GM19463 (cell line): ENCODE measurements around the gene SLC25A45.

Experiments
- ATAC-seq: cut with Tn5 transposase; IDR thresholded peaks from one replicate; pipeline ENCODE4 v1.9.1; 2021; ENCODE audit warnings: mild to moderate bottlenecking, moderate library complexity; ENCODE audit not compliant: unreplicated experiment

Gene SLC25A45

DNA sequence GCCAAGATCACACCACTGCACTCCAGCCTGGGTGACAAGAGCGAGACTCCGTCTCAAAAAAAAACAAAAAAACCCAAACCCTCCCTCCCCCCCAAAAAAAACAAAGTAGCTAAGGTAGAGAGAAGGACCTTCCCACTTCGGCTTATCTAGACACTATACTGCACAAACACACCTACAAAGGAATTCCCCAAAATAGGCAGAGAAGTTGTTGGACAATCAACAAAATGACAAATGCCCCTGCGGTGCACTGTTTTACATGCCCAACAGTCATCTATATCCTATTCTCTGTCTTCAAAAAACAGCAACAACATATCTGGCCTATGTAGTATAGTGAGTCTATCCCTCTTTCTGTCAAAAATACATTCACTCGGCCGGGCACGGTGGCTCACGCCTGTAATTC is 55.4 kb downstream of the SLC25A45 start:
- ATAC-seq = no peak

DNA sequence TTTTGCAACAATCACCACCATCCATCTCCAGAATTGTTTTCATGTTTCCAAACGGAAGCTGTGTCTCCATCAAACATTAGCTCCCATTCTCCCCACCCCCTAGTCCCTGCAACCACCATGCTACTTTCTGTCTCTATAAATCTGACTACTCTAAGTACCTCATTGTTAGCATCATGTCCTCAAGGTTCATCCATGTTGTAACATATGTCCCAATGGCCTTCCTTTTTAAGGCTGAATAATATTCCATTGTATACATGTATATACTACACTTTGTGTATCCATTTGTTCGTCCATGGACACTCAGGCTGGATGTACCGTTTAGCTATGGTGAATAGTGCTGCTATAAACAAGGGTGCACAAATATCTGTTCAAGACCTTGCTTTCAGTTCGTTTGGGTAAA is 57.0 kb downstream of the SLC25A45 start:
- ATAC-seq = no peak
